GM12878 (cell line): ENCODE data around the gene WDFY4. TPM values are rescaled to one million over a fixed set of nuclear protein-coding genes. Genes with fewer than 3 reads are reported as not detected.

Source experiments
- ATAC-seq: fragments of 200-7000 bp; cut with Tn5 transposase; 3 replicates; pipeline ENCODE4 v1.9.1; 2020; ENCODE audit warnings: mild to moderate bottlenecking, moderate library complexity
- BruUV-seq: library from RNA; stranded (reverse); fragments of 400-500 nt; replicated peaks from 2 replicates; lab custom pipeline; 2021; lab: Mats Ljungman, UMichigan
- CTCF ChIA-PET: fragments of 300-600 bp; sonication (Branson Sonifier 250); formaldehyde crosslinking; extraction: SDS; loops from one replicate; lab custom pipeline; 2021; ENCODE audit warnings: inconsistent platforms; lab: Yijun Ruan, JAX
- POLR2A ChIA-PET: fragments of 350-600 bp; formaldehyde crosslinking; extraction: SDS; loops from one replicate; lab custom pipeline; 2021; ENCODE audit warnings: inconsistent platforms; lab: Charles Lee
- RAD21 ChIA-PET: fragments of 300-600 bp; sonication (Branson Sonifier 250); formaldehyde crosslinking; loops from one replicate; lab custom pipeline; 2023; ENCODE audit warnings: antibody characterized with exemption; ENCODE audit not compliant: unreplicated experiment; lab: Charles Lee
- SMC1A ChIA-PET: fragments of 300-600 bp; sonication (Branson Sonifier 250); formaldehyde crosslinking; loops from one replicate; lab custom pipeline; 2023; ENCODE audit not compliant: unreplicated experiment, uncharacterized antibody; lab: Charles Lee
- DNase-seq: peaks from one replicate; pipeline ENCODE4 v3.0.0-alpha.2; 2011; ENCODE audit warnings: low read depth, low spot score
- FAIRE-seq: peaks from 3 replicates; lab custom pipeline; 2011; peaks lifted over from hg19 to GRCh38; lab: Jason Lieb, UNC
- H2AFZ ChIP-seq: 2 replicates; pipeline ENCODE4 v1.6.0; 2011; ENCODE audit warnings: low read depth, low read length, control low read depth; ENCODE audit not compliant: control insufficient read depth
- H3K27ac ChIP-seq: 2 replicates; pipeline ENCODE4 v1.5.1; 2011; ENCODE audit warnings: control low read depth; ENCODE audit not compliant: control insufficient read depth, insufficient read depth
- H3K27me3 ChIP-seq, 2 experiments: replicated peaks in 1 of 2; 2 replicates each; pipeline versions ENCODE4 v1.6.0 to v1.6.1; 2011; ENCODE audit warnings: low read length in 1 of 2; ENCODE audit not compliant: control insufficient read depth in 2 of 2, insufficient read depth in 2 of 2
- H3K36me3 ChIP-seq, 2 experiments: 2 replicates each; pipeline ENCODE4 v1.5.1; 2011; ENCODE audit warnings: low read length in 1 of 2; ENCODE audit not compliant: control insufficient read depth in 2 of 2, insufficient read depth in 2 of 2
- H3K4me1 ChIP-seq: 2 replicates; pipeline ENCODE4 v1.6.1; 2011; ENCODE audit warnings: mild to moderate bottlenecking, low read length, moderate library complexity, mixed read lengths; ENCODE audit not compliant: control insufficient read depth, insufficient read depth
- H3K4me2 ChIP-seq: 2 replicates; pipeline ENCODE4 v1.6.0; 2011; ENCODE audit warnings: control low read depth; ENCODE audit not compliant: control insufficient read depth, insufficient read depth
- H3K4me3 ChIP-seq: fragments of 200-600 bp; sonication (generic); 2 replicates; pipeline ENCODE4 v1.5.1; 2016
- H3K79me2 ChIP-seq: 2 replicates; pipeline ENCODE4 v1.6.0; 2011; ENCODE audit warnings: low read length; ENCODE audit not compliant: control insufficient read depth, insufficient read depth
- H3K9ac ChIP-seq: 2 replicates; pipeline ENCODE4 v1.8.0; 2011; ENCODE audit warnings: low read length, control low read depth, mixed read lengths; ENCODE audit not compliant: control insufficient read depth, insufficient read depth
- H3K9me3 ChIP-seq: replicated peaks from 3 replicates; pipeline ENCODE4 v1.5.1; 2011; ENCODE audit warnings: mild to moderate bottlenecking, low read length; ENCODE audit not compliant: control insufficient read depth, insufficient read depth
- H4K20me1 ChIP-seq: 2 replicates; pipeline ENCODE4 v1.6.0; 2011; ENCODE audit not compliant: control insufficient read depth, insufficient read depth
- CHD1 ChIP-seq: IDR thresholded peaks from 2 replicates; pipeline ENCODE4 v1.6.1; 2012; ENCODE audit warnings: low read depth, low read length, improper control_type of control experiment
- CHD2 ChIP-seq: IDR thresholded peaks from 2 replicates; pipeline ENCODE4 v1.6.1; 2011; ENCODE audit warnings: low read depth, low read length, improper control_type of control experiment, borderline replicate concordance
- E2F4 ChIP-seq: IDR thresholded peaks from 2 replicates; pipeline ENCODE4 v1.6.1; 2012; ENCODE audit warnings: low read depth, low read length, improper control_type of control experiment
- EP300 ChIP-seq, 2 experiments: fragments of 150-350 bp in 1 of 2; IDR thresholded peaks; 2 replicates each; pipeline ENCODE4 v1.6.1; 2011 to 2012; ENCODE audit warnings: low read depth in 2 of 2, low read length in 2 of 2, borderline replicate concordance in 1 of 2, improper control_type of control experiment in 1 of 2, inconsistent platforms in 1 of 2; ENCODE audit not compliant: control insufficient read depth in 1 of 2
- ESRRA ChIP-seq: IDR thresholded peaks from 2 replicates; pipeline ENCODE4 v1.6.1; 2012; ENCODE audit warnings: mild to moderate bottlenecking, low read length, improper control_type of control experiment
- JUND ChIP-seq: IDR thresholded peaks from 2 replicates; pipeline ENCODE4 v1.6.1; 2012; ENCODE audit warnings: low read depth, mild to moderate bottlenecking, low read length, improper control_type of control experiment, moderate library complexity
- NFXL1 ChIP-seq: fragments of 450-650 bp; IDR thresholded peaks from 2 replicates; pipeline ENCODE4 v1.6.1; 2017; ENCODE audit warnings: antibody characterized with exemption, mild to moderate bottlenecking, borderline replicate concordance
- PAX5 ChIP-seq: IDR thresholded peaks from 2 replicates; pipeline ENCODE4 v1.6.1; 2011; ENCODE audit warnings: low read depth, low read length, borderline replicate concordance
- PKNOX1 ChIP-seq: fragments of 450-650 bp; IDR thresholded peaks from 2 replicates; pipeline ENCODE4 v1.6.1; 2016; ENCODE audit warnings: mild to moderate bottlenecking
- SIX5 ChIP-seq: IDR thresholded peaks from 2 replicates; pipeline ENCODE4 v1.6.1; 2011; ENCODE audit warnings: mild to moderate bottlenecking, low read depth, low read length, moderate library complexity; ENCODE audit not compliant: severe bottlenecking
- SPI1 ChIP-seq: IDR thresholded peaks from 2 replicates; pipeline ENCODE4 v1.6.1; 2011; ENCODE audit warnings: low read depth, mild to moderate bottlenecking, low read length, moderate library complexity, borderline replicate concordance; ENCODE audit not compliant: insufficient read depth
- ZBED1 ChIP-seq: IDR thresholded peaks from 2 replicates; pipeline ENCODE4 v1.6.1; 2016; ENCODE audit warnings: borderline replicate concordance
- WGBS: methylation state at CpG from one replicate; pipeline ENCODE4 v1.1.6; 2016; ENCODE audit warnings: low lambda C conversion rate; ENCODE audit not compliant: insufficient replicate concordance, insufficient coverage; ENCODE audit errors: missing lambda C conversion rate; 5-methylcytosine and 5-hydroxymethylcytosine counted together
- in situ Hi-C: fragments of 300-500 bp; cut with MboI; formaldehyde crosslinking; loops from 9 replicates; pipeline ENCODE4 v1.14.3; 2018; ENCODE audit warnings: mixed read lengths
- intact Hi-C: fragments of 100-400 bp; cut with micrococcal nuclease; formaldehyde crosslinking; loops from one replicate; pipeline ENCODE4 v1.14.2; 2022; ENCODE audit not compliant: unreplicated experiment
- polyA plus RNA-seq, 11 experiments: library from polyadenylated mRNA; depleted of rRNA in 4 of 11; unstranded in 6 of 11; stranded (reverse) in 5 of 11; fragments of >200 nt; fragmentation: Nextera tagmentation in 4 of 11; fragmentation: Illumina TruSeq in 1 of 11; extraction: Ambion mirVana in 4 of 11; extraction: Trizol in 1 of 11; gene quantifications; 1 replicate in 1 of 11; 2 replicates in 10 of 11; pipeline versions ENCODE4 v1.2.1 to v1.2.3, GENCODE V29; 2011 to 2016; ENCODE audit warnings: inconsistent platforms in 2 of 11, missing spikeins in 2 of 11, low read depth in 1 of 11
- total RNA-seq, 4 experiments: library from RNA; depleted of rRNA in 3 of 4; stranded (reverse); fragments of >200 nt in 3 of 4; fragmentation: Illumina TruSeq in 1 of 4; extraction: Trizol in 1 of 4; gene quantifications; 2 replicates each; pipeline versions ENCODE4 v1.2.1 to v1.2.3, GENCODE V29; 2013 to 2021

The WDFY4 gene
- total and polyA plus RNA-seq, 10 of the 15 experiments (the other 5 are each of a cell fraction or from before 2014, with no cell fraction given) = 13.5 to 132 (median 47.3) TPM

GRCh38 chr10:48776528-48776927 lies 91.9 kb downstream of the WDFY4 start:
- Histone ChIP-seq H3K9ac (no peak overlapping the region), H2AFZ (no peak overlapping the region), H3K36me3 (peaks cover 27 to 46% of the 10 kb centered on the region in 2 experiments), H3K27ac (no peak overlapping the region), H3K4me3 (no peak overlapping the region), H4K20me1 (no peaks in the 10 kb centered on the region), H3K9me3 (no peaks in the 10 kb centered on the region; the same call in 2 of the 3 replicates), H3K4me1 (no peaks in the 10 kb centered on the region), H3K27me3 (no peaks in the 10 kb centered on the region), H3K4me2 (no peak overlapping the region), H3K79me2 (peaks cover under 1% of the 10 kb centered on the region; the same call in 1 of the 2 replicates)
- no peak for ATAC-seq
- in situ Hi-C loops = no loop called here
- no TSS peak for BruUV-seq
- no peak for FAIRE-seq
- 90% methylated on average over 9 of the region's 9 CpGs for WGBS
- DNase-seq = no peak
- no peak for TF ChIP-seq SIX5
- ChIA-PET POLR2A (no interaction called here), SMC1A (interaction anchor here (1.0 to 1.4 kb wide), 2 partner anchors 16 to 26 kb away, joined by 3 read pairs; no protein-coding TSS in a partner anchor), CTCF (interaction anchor here (0.8 to 1.1 kb wide), 2 partner anchors 17 to 26 kb away, joined by 3 read pairs; no protein-coding TSS in a partner anchor), RAD21 (interaction anchor here (0.6 kb wide), 1 partner anchor 120 kb away, joined by 3 read pairs; no protein-coding TSS in a partner anchor)
- intact Hi-C loops = no loop called here

- SMC1A ChIA-PET = interaction anchor here (0.6 to 1.4 kb wide), 3 partner anchors 25 to 119 kb away, joined by 3 to 5 read pairs (median 3); no protein-coding TSS in a partner anchor
- in situ Hi-C loops (no loop called here), intact Hi-C loops (no loop called here)
- CTCF ChIA-PET = interaction anchor here (1.0 to 1.8 kb wide), 3 partner anchors 18 to 120 kb away, joined by 3 to 7 read pairs (median 3); no protein-coding TSS in a partner anchor
- Histone ChIP-seq H3K79me2 (no peaks in the 10 kb centered on the region), H3K9me3 (no peaks in the 10 kb centered on the region; the same call in 2 of the 3 replicates), H3K27ac (no peak overlapping the region), H3K4me2 (no peak overlapping the region), H3K4me1 (no peaks in the 10 kb centered on the region), H3K9ac (no peak overlapping the region), H2AFZ (no peak overlapping the region), H3K27me3 (no peaks in the 10 kb centered on the region), H4K20me1 (no peaks in the 10 kb centered on the region), H3K4me3 (no peak overlapping the region), H3K36me3 (peaks cover 27 to 44% of the 10 kb centered on the region in 2 experiments)
- DNase-seq (no peak), FAIRE-seq (no peak), ATAC-seq (no peak)
- WGBS = 100% methylated on average over 3 of the region's 3 CpGs
- RAD21 ChIA-PET = no interaction called here
- BruUV-seq = no TSS peak
- POLR2A ChIA-PET = no interaction called here
- no peak for TF ChIP-seq CHD2
- no peak for TF ChIP-seq ESRRA
- no peak for TF ChIP-seq CHD1
- TF ChIP-seq JUND = no peak
- TF ChIP-seq ZBED1 = no peak
- TF ChIP-seq PAX5 = no peak
- no peak for TF ChIP-seq PKNOX1
- TF ChIP-seq SPI1 = no peak
- TF ChIP-seq E2F4 = no peak
- TF ChIP-seq NFXL1 = no peak
- TF ChIP-seq EP300 (IDR thresholded peaks at IDR 0.05; ENCODE audit: borderline replicate concordance in 1 of 2, control insufficient read depth in 1 of 2, low read depth in 2 of 2, low read length in 2 of 2) = no peak
These were observed 92.4 kb downstream of the WDFY4 start for GRCh38 chr10:48777110-48777509.
